GM19452 (cell line): ENCODE measurements around the gene UBE3B.

Experiments used
- ATAC-seq: cut with Tn5 transposase; IDR thresholded peaks from one replicate; pipeline ENCODE4 v1.9.1; 2021; ENCODE audit not compliant: unreplicated experiment

UBE3B gene

DNA sequence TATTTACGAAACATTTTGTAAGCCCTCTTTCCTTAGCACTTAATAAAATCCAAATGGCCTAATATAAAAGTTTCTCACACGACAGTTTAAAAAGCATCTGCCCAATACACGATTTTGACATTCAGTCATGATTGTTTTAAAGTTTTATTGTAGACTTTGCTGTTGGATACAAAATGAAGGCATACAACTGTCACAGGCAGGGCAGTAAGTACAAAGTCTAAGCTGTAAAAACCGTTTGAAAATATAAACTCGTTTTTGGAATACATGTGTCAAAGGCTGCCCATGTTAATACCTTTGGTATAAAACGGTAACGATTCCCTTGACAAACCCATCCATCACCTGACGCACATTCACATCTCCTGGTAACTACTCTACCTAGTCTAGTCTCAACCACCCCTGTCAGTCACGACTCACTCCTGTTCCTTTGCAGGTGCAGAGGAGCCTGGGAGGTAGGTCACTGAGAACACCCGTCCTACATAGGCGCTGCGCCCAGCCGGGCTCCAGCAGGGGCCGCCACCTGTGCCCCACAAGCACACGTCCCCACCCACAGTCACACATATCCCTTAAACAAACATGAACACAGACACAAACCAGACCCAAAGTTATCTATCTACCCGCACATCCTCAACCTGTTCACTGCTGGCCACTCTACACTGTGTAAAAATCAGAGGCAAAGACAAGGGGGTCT lies 27.4 kb upstream of the UBE3B start:
- ATAC-seq = no peak

DNA sequence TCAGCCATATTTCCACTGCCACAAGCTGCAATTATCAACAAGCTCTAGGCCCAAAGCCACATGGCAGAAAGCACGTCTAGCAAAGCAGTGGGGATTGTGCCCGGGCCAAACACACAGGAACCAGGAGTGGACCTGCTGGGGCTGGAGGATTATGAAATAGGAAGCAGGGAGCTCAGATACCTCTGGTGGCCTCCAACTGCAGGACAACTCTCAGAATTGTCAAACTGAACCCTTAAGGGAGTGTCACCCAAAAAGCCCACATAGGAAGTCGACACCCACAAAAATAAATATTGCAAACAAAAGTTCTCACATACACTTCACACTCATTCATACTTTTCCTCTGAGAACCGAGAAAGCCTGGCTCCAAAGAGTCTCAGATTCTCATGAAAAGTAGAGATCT lies 26.5 kb upstream of the UBE3B start:
- ATAC-seq = no peak

DNA sequence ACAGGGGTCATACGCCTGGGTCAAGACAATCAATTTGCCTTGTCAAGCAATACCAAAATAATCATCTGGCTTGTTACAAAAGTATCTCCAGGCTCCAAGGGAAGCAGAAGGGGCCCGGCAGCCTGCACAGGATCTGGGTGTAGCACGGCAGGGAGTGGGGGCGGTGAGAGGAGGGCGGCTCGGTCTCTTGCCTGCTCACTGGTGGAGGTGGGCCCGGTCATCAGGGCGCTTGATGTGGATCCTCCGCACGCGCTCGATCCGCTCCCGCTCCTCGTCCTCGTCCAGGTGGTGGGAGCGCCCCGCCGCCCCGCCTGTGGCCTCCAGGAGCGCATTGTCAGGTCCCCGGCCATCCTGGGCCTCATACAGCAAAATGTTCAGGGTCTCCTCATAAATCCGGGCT lies 26.0 kb upstream of the UBE3B start:
- ATAC-seq = no peak

DNA sequence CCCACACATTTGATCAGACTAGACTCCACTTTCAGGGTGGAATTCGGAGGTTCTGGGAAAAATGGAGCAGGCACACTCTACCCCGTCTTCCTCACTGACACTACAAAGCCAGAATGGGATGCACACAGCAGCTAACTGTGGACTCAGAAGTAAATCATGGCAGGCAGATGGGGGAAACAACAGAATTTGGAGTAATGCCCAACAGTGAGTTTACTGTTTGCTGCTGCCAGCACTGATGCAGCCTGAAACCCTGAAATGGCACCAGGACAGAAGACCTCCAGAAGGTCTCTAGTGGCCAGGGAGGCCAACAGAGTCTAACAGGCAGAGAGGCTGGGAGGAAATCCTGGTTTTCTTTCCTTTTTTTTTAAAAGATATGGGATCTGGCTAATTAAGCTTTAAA lies 24.9 kb upstream of the UBE3B start:
- no peak for ATAC-seq

DNA sequence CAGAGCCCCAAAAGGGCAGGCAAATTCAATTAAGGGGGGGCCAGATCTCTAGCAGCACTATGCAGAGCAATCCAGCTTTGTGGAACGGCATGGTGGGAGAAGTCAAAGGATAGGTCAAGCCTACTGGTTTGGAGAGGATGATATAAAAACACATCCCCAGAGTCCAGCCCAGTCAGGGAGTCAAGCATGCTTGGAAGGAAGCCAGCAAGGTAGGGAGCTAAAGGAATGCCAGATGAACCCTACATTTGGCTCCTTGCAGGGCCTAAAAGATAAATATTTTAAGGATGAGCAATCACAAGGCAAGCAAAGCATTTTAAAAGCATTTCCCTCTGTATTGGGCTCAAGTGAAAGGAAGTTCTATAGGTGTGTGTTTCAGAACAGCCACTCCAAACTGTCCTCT lies 21.7 kb upstream of the UBE3B start:
- no peak for ATAC-seq

DNA sequence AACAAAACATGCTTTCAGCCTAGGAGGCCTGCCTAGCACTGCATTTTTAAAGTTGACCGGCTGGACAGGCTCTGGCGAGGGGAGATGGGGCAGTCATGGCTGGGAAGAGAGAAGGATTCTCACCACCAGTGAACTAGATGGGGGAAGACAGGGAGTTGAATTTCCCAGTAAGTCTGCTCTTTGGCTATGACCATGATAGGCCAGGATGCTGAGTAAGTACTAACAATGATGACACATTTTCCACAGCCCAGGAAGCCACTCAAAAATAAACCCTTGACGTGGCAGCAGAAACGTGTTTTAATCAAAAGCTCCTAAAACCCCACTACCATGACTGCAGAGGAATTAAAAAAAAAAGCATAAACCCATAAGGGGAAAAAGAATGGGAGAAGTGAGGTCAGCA lies 19.3 kb upstream of the UBE3B start:
- no peak for ATAC-seq

DNA sequence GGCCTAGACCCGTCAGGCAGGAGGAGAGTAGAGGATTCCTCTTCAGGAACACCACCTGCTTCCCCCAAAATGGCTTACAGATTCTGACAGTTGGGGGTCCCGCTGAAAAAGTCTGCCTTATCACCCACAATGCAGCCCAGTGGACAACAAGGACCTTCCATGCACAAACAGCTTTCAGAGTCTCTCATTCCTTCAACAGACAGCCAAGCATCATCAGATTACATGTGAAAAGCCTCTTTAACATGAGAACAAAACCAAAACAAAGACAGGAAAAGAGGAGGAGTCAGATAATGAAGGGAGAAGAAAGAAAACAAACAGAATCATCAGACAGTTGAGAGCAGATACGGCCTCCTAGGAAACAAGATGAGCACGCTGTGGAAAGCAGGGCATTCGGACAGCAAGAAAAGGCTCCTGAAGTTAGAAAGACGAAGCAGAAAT lies 18.6 kb upstream of the UBE3B start:
- no peak for ATAC-seq

DNA sequence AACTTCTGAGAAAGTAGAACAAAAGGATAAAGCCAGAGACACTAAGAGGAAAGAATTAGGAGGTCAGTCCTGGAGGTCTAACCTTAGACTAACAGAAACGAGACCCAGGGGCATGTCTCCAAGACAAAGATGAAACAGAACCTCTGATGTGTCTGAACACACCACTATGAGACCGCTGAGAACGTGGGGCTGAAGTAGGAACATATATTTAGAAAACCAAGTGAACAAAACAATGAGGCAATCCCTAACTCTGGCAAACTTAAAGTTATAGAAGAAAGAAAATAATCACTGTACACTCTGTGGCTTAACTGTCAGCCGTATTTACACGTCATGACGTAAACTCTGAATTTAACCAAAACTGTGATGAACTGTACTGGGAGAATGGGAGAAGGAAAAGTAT lies 18.2 kb upstream of the UBE3B start:
- no peak for ATAC-seq

DNA sequence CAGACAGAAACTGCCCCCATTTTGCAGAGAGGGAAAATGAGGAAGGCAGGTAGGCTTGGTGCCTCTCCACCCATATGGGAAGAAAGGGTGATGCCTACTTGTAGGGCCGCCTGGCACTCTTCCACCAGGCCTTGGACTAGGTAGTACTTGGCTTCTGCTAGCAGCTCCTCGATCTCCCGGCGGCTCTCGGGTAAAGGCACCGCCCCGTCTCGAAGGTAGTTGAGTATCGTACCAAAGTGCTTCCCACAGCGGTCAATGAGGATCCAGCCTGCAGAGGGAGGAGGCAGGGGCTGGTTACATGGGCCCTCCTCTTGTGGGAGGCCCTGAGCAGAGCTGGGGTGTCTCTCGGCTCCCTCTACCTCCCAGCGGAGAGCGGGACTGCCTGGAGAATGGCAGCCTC lies 16.9 kb upstream of the UBE3B start:
- ATAC-seq = no peak

DNA sequence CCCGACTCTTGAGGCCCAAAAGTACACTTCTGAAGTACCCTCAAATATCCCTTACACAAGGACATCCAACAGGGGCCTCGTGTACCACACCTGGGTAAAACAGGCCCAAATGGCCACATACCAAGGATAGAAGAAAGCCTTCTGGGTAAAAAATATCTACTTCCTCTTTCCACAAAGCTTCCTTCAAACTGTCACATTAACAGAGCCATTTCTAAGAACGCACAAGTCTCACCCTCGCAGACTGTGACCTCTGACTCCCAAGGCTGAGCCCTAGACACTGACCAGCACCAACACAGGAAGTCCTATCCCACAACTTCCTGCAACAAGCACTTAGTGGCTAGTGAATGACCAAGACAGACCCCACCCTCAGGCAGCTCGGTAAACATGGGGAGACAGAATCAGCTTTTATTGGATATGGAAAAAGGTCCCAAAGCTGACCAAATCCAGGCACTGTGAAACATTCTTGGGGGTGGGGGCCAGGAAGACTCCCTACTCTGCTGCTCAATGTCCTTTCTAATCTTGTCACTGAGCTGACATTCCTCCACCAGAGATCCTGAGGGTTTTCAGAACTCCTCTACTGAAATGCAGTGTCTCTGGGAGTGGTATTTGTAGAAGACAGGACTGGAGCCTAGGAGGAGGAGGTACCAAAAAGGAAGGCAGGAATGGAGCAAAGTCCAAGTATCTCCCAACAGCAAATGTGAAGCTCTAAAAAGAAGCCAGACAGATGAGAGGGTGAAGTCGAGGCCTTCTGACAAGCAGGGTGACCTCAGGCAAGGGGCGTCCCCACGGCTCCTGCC lies 16.2 kb upstream of the UBE3B start:
- ATAC-seq = no peak

DNA sequence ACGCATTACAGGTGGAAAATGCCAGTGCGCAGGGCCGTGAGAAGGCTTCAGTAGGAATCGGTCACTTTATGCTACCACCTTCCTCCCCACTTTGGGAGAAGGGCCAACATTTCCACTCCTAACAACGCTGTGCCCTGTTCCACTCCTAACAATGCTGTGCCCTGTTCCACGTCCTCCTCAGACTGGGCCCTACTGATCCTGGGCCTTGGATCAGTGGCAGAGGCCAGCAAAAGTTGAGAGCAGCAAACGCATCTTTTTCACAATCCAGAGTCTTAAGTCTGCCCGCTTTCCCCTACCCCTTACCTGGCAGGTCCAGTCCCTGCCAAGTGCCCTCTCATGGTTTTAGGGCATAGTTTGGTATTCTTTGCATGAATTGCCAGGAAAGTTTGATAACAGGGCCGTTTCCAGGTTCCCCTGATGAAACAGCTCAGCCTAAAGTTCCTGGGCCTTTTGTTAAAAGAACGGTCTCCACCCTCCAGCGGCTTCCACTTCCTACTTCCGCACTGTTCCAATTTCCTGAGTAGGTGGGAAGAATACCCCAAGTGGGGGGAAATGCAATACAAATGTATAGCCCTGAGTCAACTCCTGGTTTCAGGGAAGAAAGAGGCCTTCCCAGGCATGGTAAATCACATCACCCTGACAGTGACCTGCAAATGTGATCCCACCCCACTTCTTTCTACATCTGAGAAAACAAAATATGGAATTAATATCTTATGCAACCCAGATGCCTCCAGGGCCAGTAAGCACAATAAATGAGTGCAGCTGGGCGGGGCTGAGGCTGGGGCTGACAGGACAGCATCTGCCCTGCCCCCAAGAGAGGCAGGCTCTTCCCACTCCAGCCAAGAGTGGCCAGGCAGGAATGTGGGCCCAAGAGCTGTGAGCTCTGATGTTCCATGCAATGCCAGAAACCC lies 15.3 kb upstream of the UBE3B start:
- no peak for ATAC-seq

DNA sequence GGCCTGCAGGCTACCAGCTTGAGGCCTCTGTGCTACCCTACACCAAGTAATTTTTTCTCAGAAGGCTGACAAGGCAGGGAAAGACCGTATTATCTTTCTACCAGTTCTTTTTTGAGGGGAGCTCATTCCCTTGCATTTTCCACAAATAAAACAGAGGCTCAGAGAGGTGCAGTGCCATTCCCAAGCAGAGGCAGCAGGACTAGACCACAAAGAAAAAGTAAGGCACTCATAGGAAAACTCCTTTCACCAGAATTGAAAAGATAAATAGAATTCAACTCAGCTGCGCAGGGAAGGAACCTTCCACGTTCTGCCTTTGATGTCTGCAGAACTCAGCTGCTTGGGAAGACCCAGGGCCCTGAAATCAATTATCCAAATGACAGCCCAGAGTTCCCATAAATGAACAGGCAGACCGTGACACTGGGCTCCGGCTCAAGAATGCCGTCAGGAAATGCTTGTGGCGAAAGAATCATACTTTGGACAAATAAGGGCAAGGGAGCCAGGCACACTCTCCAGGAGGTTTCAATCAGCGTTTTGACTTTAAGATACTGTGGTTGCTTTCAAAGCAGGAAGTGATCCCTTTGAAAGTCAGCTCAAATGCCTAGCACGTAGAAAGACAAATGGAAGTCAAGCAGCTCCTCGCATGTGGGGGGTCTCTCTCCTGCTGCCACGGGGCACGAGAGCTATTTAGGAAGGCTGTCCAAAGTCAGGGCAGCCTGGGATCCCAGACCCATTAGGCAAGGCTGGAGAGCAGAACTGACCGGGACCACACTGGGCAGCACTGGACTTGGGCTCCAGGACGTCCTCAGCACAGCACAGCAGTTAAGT lies 14.4 kb upstream of the UBE3B start:
- no peak for ATAC-seq

DNA sequence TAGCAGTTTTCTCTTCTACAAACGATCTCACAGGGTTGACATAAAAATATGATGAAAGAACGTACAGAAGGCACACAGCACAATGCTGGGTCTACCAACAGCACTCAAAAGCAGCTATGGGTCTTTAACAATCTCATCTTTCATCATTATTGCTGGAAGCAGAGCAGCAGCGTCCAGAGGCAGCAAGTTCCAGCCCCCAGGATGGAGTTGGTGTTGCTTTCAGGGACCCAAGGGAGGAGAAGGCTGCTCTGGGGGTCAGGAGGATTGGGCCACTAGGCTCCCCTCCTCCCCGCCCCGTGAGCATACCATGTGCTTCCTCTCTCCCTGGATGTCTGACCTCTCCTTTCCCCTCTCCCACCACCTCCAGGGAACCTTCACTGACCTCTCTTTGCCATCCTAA lies 13.7 kb upstream of the UBE3B start:
- no peak for ATAC-seq

DNA sequence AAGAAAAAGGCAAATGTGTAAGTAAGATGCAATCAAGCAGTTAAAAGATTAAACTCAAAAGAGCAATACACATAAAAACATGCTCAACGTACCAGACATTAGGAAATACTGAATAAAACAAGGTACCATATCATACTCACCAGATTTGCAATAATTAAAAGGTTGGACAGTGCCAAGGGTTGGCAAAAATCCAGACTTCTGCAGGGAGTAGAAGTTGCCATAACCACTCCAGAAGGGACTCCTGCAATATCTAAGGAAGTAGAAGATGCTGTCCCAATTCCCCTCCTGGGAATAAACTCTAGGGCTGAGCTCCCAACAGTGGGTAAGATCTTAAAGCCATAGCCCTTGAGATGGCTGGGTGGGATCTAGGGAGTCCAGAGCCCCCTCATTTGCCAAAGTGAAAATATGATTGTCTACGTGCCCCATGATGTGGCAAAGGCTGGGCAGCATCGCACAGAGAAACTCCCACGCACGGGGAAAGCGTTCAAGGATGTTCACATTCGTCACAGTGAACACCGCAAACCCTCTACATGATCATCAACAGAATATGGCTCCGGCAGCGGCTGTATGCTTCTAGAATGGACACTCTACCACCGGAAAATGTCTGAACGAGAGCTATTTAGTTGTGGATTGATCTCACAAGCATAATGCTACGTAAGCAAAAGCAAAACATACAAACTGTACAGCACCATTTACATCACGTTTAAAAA lies 12.6 kb upstream of the UBE3B start:
- ATAC-seq = no peak

DNA sequence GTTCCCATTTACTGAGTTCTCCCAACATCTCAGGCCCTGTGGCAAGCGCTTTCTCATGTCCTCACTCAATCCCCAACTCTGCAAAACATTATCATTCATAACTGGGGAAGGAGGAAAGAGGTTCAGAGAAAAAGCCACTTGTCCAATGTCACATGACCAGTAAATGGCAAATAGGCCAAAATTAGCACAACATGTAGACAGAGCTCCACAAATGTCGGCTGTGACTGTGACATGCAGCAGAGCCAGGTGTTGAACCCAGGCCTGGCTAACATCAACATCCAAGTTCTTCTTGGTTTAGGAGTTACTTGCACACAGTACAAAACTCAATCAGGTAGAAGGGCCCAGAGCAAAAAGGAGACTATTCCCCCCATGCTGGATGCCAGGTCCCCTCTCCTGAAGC lies 11.1 kb upstream of the UBE3B start:
- no peak for ATAC-seq

DNA sequence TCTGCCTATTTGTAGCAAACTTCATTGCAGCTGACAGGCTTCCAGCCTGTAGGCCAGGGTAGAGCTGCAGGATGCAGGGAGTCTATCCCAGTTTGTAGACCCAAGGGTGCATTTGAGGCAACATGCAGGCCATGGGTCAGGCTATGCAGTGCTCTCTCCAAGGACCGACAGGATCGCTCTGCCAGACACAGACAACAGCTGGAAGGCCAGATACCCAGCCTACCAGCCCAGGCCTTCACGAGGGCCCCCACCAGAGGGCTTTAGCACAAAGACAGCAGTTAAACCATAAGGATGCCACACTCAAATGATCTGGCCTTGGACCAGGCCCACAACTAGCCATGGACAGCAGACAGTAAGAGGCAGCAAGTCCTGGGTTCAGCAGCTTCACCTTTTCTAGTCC lies 10.6 kb upstream of the UBE3B start:
- ATAC-seq = no peak

DNA sequence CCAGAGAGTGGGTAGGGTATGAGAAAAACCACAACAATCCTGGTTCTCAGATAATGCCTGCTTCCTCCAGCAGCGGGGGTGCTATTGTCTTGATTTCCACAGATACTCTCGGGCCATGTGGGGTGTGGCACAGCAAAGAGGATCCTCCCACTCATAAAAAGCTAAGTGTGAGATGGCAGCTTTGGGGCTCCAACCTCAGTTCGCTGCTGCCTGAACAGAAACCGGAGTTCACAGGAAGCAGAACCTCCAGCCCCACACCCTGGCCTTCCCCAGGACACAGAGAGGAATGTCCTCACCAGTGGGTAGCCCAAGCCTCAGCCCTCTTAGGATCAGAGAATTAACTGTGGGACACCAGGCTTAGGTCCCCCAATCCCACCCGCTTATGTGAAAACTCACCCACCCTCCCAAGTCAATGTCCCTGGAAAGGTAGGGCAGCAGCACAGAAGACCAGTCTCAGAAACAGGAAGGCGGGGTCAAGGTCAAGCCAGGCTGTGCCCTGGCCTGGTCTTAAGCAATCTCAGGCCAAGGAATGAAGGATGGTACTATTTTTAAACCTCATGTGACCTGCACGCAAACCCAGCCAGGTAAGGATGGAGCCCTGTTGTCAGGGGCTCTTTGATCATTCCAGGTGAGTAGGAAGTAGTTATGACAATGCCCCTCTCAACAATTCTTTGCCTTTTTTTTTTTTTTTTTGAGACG lies 9.3 kb upstream of the UBE3B start:
- no peak for ATAC-seq

DNA sequence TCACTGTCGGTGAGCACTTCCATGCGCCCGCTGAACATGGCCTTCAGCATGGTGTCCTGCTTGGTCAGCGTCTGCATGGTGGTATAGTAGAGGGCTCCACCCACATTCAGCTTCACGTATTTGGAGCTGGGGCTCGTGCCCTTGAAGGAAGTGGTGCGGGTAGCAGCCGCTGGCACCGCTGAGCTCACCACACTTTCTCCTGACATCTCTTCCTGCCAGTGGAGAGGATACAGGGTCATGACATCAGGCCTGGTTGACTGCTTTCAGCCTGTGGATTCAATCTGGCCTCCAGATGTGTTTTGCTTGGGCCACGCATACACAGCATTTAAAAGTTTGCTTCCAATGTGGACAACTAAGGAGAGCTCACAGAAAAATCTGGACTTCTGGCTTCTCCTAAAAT lies 7.9 kb upstream of the UBE3B start:
- ATAC-seq = no peak

DNA sequence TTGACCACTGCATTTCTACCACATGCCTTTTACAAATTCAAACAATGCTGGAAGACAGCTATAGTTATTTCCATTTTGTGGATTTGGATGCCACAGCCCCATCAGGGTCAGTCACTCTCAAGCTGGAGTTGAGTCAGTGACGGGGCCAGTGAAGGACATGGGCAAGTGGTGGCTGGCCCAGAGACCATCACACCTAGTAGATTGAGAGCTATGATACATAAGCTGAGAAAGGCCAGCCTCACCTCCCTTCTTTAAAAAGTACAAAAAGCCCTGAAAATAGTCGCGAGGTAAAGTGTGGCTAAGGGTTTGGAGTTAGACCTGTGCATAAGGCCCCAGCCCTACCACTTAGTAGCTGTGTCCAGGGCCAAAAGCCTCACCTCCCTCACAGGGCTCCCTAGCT lies 4.4 kb upstream of the UBE3B start:
- ATAC-seq = no peak
